ENCODE results near the gene ZNF175. TPM values are rescaled to one million over a fixed set of nuclear protein-coding genes. Genes with fewer than 3 reads are reported as not detected.

The ZNF175 gene
- total RNA-seq, 1 donor from 2014 or later = 15.1 TPM

GRCh38 chr19:51614789-51615188 is 43.7 kb downstream of the ZNF175 start:
- H3K27ac ChIP-seq (ENCODE audit: low read depth, low read length) = no peak overlapping the region
- no peak overlapping the region for H3K4me2 ChIP-seq (ENCODE audit: low read length)
- H3K27me3 ChIP-seq (ENCODE audit: insufficient read depth, low read length) = no peaks in the 10 kb centered on the region
- H3K4me3 ChIP-seq (ENCODE audit: insufficient read depth, low read depth, low read length) = no peak overlapping the region
- Mint-ChIP-seq H3K27me3 (ENCODE audit: low read depth, unreplicated experiment) (peaks cover 5% of the 10 kb centered on the region), H3K9me3 (ENCODE audit: unreplicated experiment) (peaks cover 8% of the 10 kb centered on the region), H3K36me3 (ENCODE audit: low read depth, unreplicated experiment) (no peaks in the 10 kb centered on the region), H3K27ac (ENCODE audit: unreplicated experiment) (no peak overlapping the region), H3K4me1 (ENCODE audit: low read depth, unreplicated experiment) (no peaks in the 10 kb centered on the region), H3K4me3 (ENCODE audit: unreplicated experiment) (no peak overlapping the region)
- H2AFZ ChIP-seq (ENCODE audit: low read depth, low read length) = no peak overlapping the region
- no peaks in the 10 kb centered on the region for H4K20me1 ChIP-seq (ENCODE audit: insufficient read depth, low read length)
- no peaks in the 10 kb centered on the region for H3K4me1 ChIP-seq (ENCODE audit: insufficient read depth, low read length)
- H3K79me2 ChIP-seq (ENCODE audit: insufficient read depth, low read length) = no peaks in the 10 kb centered on the region
- TF ChIP-seq CTCF (IDR thresholded peaks at IDR 0.05; ENCODE audit: insufficient read depth, low read depth, low read length) = no peak
- TF ChIP-seq EZH2 (IDR thresholded peaks at IDR 0.05; ENCODE audit: insufficient read depth, low read length) = no peak
- FAIRE-seq = no peak
- H3K9ac ChIP-seq (ENCODE audit: low read length) = no peak overlapping the region
- H3K36me3 ChIP-seq (ENCODE audit: insufficient read depth, low read length) = no peaks in the 10 kb centered on the region
- H3K9me3 ChIP-seq (ENCODE audit: insufficient read depth, low read depth, low read length) = no peaks in the 10 kb centered on the region
- no peak for DNase-seq (ENCODE audit: low read depth)

GRCh38 chr19:51615991-51616390 is 44.9 kb downstream of the ZNF175 start:
- H3K4me2 ChIP-seq (ENCODE audit: low read length) = no peak overlapping the region
- TF ChIP-seq EZH2 (IDR thresholded peaks at IDR 0.05; ENCODE audit: insufficient read depth, low read length) = no peak
- TF ChIP-seq CTCF (IDR thresholded peaks at IDR 0.05; ENCODE audit: insufficient read depth, low read depth, low read length) = no peak
- no peaks in the 10 kb centered on the region for H3K27me3 ChIP-seq (ENCODE audit: insufficient read depth, low read length)
- no peaks in the 10 kb centered on the region for H3K9me3 ChIP-seq (ENCODE audit: insufficient read depth, low read depth, low read length)
- Mint-ChIP-seq H3K36me3 (ENCODE audit: low read depth, unreplicated experiment) (no peaks in the 10 kb centered on the region), H3K27me3 (ENCODE audit: low read depth, unreplicated experiment) (peaks cover 5% of the 10 kb centered on the region), H3K9me3 (ENCODE audit: unreplicated experiment) (peaks cover 8% of the 10 kb centered on the region), H3K27ac (ENCODE audit: unreplicated experiment) (no peak overlapping the region), H3K4me1 (ENCODE audit: low read depth, unreplicated experiment) (no peaks in the 10 kb centered on the region), H3K4me3 (ENCODE audit: unreplicated experiment) (no peak overlapping the region)
- no peaks in the 10 kb centered on the region for H4K20me1 ChIP-seq (ENCODE audit: insufficient read depth, low read length)
- H3K9ac ChIP-seq (ENCODE audit: low read length) = no peak overlapping the region
- no peaks in the 10 kb centered on the region for H3K36me3 ChIP-seq (ENCODE audit: insufficient read depth, low read length)
- DNase-seq (ENCODE audit: low read depth) = no peak
- no peak overlapping the region for H2AFZ ChIP-seq (ENCODE audit: low read depth, low read length)
- no peak overlapping the region for H3K4me3 ChIP-seq (ENCODE audit: insufficient read depth, low read depth, low read length)
- no peaks in the 10 kb centered on the region for H3K79me2 ChIP-seq (ENCODE audit: insufficient read depth, low read length)
- FAIRE-seq = no peak
- H3K27ac ChIP-seq (ENCODE audit: low read depth, low read length) = no peak overlapping the region
- no peaks in the 10 kb centered on the region for H3K4me1 ChIP-seq (ENCODE audit: insufficient read depth, low read length)

GRCh38 chr19:51621178-51621577 is 50.1 kb downstream of the ZNF175 start:
- H2AFZ ChIP-seq (ENCODE audit: low read depth, low read length) = no peak overlapping the region
- Mint-ChIP-seq H3K27me3 (ENCODE audit: low read depth, unreplicated experiment) (no peaks in the 10 kb centered on the region), H3K4me1 (ENCODE audit: low read depth, unreplicated experiment) (no peaks in the 10 kb centered on the region), H3K27ac (ENCODE audit: unreplicated experiment) (no peak overlapping the region), H3K9me3 (ENCODE audit: unreplicated experiment) (peaks cover 6% of the 10 kb centered on the region), H3K4me3 (ENCODE audit: unreplicated experiment) (no peak overlapping the region), H3K36me3 (ENCODE audit: low read depth, unreplicated experiment) (no peaks in the 10 kb centered on the region)
- no peak overlapping the region for H3K9ac ChIP-seq (ENCODE audit: low read length)
- H3K9me3 ChIP-seq (ENCODE audit: insufficient read depth, low read depth, low read length) = no peaks in the 10 kb centered on the region
- H3K79me2 ChIP-seq (ENCODE audit: insufficient read depth, low read length) = no peaks in the 10 kb centered on the region
- no peaks in the 10 kb centered on the region for H3K4me1 ChIP-seq (ENCODE audit: insufficient read depth, low read length)
- DNase-seq (ENCODE audit: low read depth) (no peak), FAIRE-seq (no peak)
- H3K4me2 ChIP-seq (ENCODE audit: low read length) = no peak overlapping the region
- H4K20me1 ChIP-seq (ENCODE audit: insufficient read depth, low read length) = no peaks in the 10 kb centered on the region
- H3K4me3 ChIP-seq (ENCODE audit: insufficient read depth, low read depth, low read length) = no peak overlapping the region
- H3K36me3 ChIP-seq (ENCODE audit: insufficient read depth, low read length) = no peaks in the 10 kb centered on the region
- TF ChIP-seq CTCF (IDR thresholded peaks at IDR 0.05; ENCODE audit: insufficient read depth, low read depth, low read length) (no peak), EZH2 (IDR thresholded peaks at IDR 0.05; ENCODE audit: insufficient read depth, low read length) (no peak)
- no peaks in the 10 kb centered on the region for H3K27me3 ChIP-seq (ENCODE audit: insufficient read depth, low read length)
- H3K27ac ChIP-seq (ENCODE audit: low read depth, low read length) = no peak overlapping the region
